ENCODE data around the gene RBM26. TPM values are rescaled to one million over a fixed set of nuclear protein-coding genes. Genes with fewer than 3 reads are reported as not detected.

RBM26 gene
- total and polyA plus RNA-seq, 2 of the 4 experiments (the other 2 are of a cell fraction) = 17.6 to 18.1 TPM

DNA sequence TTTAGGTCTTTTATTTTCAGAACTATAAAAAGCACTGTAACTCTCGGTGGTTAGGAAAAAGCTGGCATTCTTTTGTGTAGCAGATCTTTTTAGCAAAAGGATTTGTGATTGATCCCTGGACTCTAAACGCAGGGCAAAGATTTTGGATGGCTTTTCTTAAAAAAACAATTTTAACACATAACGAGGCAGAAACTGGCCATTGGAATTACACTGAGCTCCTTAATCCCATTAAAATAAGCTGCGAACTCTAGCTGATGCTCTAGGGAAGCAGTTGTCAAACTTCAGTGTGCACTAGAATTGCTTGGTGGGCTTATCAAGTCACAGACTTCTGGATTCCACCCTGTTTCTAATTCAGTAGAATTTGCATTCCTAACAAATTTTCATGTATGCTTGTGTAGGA lies 41.1 kb upstream of the RBM26 start:
- H3K4me2 ChIP-seq (ENCODE audit: low read depth, low read length) = no peak overlapping the region
- H3K23ac ChIP-seq (ENCODE audit: low read depth, low read length) = no peak overlapping the region
- ATAC-seq (ENCODE audit: low read depth) (no peak), DNase-seq (no peak)
- no peak overlapping the region for H3K9ac ChIP-seq (ENCODE audit: low read depth, low read length)
- H3K4me1 ChIP-seq (ENCODE audit: control insufficient read depth, insufficient read depth, low read length) = no peaks in the 10 kb centered on the region; the same call in 1 of the 2 replicates
- H3K4ac ChIP-seq (ENCODE audit: low read depth, low read length) = no peak overlapping the region
- H2AFZ ChIP-seq (replicated peaks; ENCODE audit: low read length, poor library complexity) = no peak overlapping the region
- no peaks in the 10 kb centered on the region for H3K27me3 ChIP-seq (ENCODE audit: control insufficient read depth, insufficient read depth, low read length)
- H2AK5ac ChIP-seq (ENCODE audit: low read depth, low read length) = no peak overlapping the region
- H2BK20ac ChIP-seq (ENCODE audit: low read depth, low read length) = no peak overlapping the region
- no peak overlapping the region for H3K18ac ChIP-seq (ENCODE audit: low read depth, low read length)
- TF ChIP-seq, protein P1, sequence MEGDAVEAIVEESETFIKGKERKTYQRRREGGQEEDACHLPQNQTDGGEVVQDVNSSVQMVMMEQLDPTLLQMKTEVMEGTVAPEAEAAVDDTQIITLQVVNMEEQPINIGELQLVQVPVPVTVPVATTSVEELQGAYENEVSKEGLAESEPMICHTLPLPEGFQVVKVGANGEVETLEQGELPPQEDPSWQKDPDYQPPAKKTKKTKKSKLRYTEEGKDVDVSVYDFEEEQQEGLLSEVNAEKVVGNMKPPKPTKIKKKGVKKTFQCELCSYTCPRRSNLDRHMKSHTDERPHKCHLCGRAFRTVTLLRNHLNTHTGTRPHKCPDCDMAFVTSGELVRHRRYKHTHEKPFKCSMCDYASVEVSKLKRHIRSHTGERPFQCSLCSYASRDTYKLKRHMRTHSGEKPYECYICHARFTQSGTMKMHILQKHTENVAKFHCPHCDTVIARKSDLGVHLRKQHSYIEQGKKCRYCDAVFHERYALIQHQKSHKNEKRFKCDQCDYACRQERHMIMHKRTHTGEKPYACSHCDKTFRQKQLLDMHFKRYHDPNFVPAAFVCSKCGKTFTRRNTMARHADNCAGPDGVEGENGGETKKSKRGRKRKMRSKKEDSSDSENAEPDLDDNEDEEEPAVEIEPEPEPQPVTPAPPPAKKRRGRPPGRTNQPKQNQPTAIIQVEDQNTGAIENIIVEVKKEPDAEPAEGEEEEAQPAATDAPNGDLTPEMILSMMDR (conservative IDR thresholded peaks at IDR 0.05; ENCODE audit: low read depth, low read length) = no peak
- TF ChIP-seq RCOR1 (IDR thresholded peaks at IDR 0.05; ENCODE audit: insufficient replicate concordance, low read length) (no peak), RAD21 (IDR thresholded peaks at IDR 0.05; ENCODE audit: low read length) (no peak)
- TF ChIP-seq, protein P2, sequence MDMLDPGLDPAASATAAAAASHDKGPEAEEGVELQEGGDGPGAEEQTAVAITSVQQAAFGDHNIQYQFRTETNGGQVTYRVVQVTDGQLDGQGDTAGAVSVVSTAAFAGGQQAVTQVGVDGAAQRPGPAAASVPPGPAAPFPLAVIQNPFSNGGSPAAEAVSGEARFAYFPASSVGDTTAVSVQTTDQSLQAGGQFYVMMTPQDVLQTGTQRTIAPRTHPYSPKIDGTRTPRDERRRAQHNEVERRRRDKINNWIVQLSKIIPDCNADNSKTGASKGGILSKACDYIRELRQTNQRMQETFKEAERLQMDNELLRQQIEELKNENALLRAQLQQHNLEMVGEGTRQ (IDR thresholded peaks at IDR 0.05; ENCODE audit: low read depth, low read length) = no peak
- intact Hi-C loops (cut with micrococcal nuclease) (no loop called here), dilution Hi-C loops (cut with HindIII; ENCODE audit: low sequenced_read_pairs, unreplicated experiment) (loop anchor here (25.0 kb wide), 1 partner anchor 90 kb away; no protein-coding TSS in a partner anchor), in situ Hi-C loops (cut with MboI; ENCODE audit: low sequenced_read_pairs) (no loop called here)
- no peak overlapping the region for H2AK9ac ChIP-seq (replicated peaks; ENCODE audit: low read depth, low read length, poor library complexity)
- no peak overlapping the region for H2BK120ac ChIP-seq (ENCODE audit: low read depth, low read length)
- no peaks in the 10 kb centered on the region for H3K36me3 ChIP-seq (ENCODE audit: control insufficient read depth, insufficient read depth, low read length)
- no peak overlapping the region for H3K56ac ChIP-seq (ENCODE audit: extremely low read depth, insufficient read depth, low read length)
- no peaks in the 10 kb centered on the region for H3K79me1 ChIP-seq (ENCODE audit: low read depth in 1 of 2, low read length in 2 of 2)
- H4K91ac ChIP-seq (ENCODE audit: insufficient read depth, low read depth, low read length) = no peak overlapping the region
- WGBS, 2 experiments (ENCODE audit: extremely low coverage in 2 of 2, insufficient read length in 1 of 2) = no CpG with 5 or more reads among the region's 4 CpGs
- no peak overlapping the region for H2BK15ac ChIP-seq (ENCODE audit: low read depth, low read length)
- H3K14ac ChIP-seq (replicated peaks; ENCODE audit: low read depth, low read length) = no peak overlapping the region
- H4K20me1 ChIP-seq (ENCODE audit: insufficient read depth, low read length) = no peaks in the 10 kb centered on the region
- H3K4me3 ChIP-seq (ENCODE audit: insufficient read depth, low read depth, low read length) = no peak overlapping the region
- H2BK5ac ChIP-seq (ENCODE audit: low read depth, low read length, poor library complexity, severe bottlenecking) = no peak overlapping the region
- no TSS peak for BruUV-seq (replicated peaks)
- H3K27ac ChIP-seq (ENCODE audit: insufficient read depth, low read length) = no peak overlapping the region
- H4K8ac ChIP-seq (ENCODE audit: low read depth in 2 of 2, low read length in 2 of 2) = no peak overlapping the region
- no peaks in the 10 kb centered on the region for H3K9me1 ChIP-seq (ENCODE audit: insufficient read depth, low read length)
- CTCF ChIA-PET = no interaction called here
- no peaks in the 10 kb centered on the region for H3K9me3 ChIP-seq (ENCODE audit: control insufficient read depth, insufficient read depth, low read length)
- POLR2A ChIA-PET (ENCODE audit: unreplicated experiment) = no interaction called here
- no peak overlapping the region for H4K5ac ChIP-seq (ENCODE audit: low read depth, low read length)

Data from IMR-90 (cell line).